ENCODE data around the gene ATG16L1. TPM values are rescaled to one million over a fixed set of nuclear protein-coding genes. Genes with fewer than 3 reads are reported as not detected.

The ATG16L1 gene
- total RNA-seq, 2 donors from 2014 or later = 12.8 to 16.7 TPM

DNA sequence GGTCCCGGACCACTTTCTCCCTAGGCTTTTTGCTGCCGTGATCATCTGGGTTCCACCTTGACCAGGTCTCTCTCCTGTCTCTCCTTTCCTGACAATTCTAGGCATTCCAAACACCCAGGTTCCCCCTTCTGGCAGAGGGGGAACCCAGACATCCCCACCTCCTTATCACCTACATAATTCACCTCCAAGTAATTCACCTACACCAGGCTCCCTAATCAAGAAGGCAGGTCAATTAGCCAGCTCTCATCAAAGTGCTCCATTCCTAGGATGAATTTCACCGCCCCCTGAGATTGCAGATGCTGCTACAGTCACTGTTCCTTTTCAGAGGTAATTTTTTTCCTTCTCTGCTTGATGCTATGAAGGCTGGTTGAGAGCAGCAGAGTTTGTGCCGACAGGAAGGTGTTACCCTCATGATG, 42.3 kb upstream of the ATG16L1 start:
- Histone ChIP-seq H3K27ac (no peak overlapping the region), H3K36me3 (no peaks in the 10 kb centered on the region), H3K4me3 (no peak overlapping the region), H3K9me3 (no peaks in the 10 kb centered on the region), H3K4me1 (peaks cover 0 to 29% of the 10 kb centered on the region in 2 donors), H3K27me3 (no peaks in the 10 kb centered on the region)
- TF ChIP-seq, protein P1, sequence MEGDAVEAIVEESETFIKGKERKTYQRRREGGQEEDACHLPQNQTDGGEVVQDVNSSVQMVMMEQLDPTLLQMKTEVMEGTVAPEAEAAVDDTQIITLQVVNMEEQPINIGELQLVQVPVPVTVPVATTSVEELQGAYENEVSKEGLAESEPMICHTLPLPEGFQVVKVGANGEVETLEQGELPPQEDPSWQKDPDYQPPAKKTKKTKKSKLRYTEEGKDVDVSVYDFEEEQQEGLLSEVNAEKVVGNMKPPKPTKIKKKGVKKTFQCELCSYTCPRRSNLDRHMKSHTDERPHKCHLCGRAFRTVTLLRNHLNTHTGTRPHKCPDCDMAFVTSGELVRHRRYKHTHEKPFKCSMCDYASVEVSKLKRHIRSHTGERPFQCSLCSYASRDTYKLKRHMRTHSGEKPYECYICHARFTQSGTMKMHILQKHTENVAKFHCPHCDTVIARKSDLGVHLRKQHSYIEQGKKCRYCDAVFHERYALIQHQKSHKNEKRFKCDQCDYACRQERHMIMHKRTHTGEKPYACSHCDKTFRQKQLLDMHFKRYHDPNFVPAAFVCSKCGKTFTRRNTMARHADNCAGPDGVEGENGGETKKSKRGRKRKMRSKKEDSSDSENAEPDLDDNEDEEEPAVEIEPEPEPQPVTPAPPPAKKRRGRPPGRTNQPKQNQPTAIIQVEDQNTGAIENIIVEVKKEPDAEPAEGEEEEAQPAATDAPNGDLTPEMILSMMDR (IDR thresholded peaks at IDR 0.05) = no peak
- no peak for DNase-seq (ENCODE audit: low spot score)

DNA sequence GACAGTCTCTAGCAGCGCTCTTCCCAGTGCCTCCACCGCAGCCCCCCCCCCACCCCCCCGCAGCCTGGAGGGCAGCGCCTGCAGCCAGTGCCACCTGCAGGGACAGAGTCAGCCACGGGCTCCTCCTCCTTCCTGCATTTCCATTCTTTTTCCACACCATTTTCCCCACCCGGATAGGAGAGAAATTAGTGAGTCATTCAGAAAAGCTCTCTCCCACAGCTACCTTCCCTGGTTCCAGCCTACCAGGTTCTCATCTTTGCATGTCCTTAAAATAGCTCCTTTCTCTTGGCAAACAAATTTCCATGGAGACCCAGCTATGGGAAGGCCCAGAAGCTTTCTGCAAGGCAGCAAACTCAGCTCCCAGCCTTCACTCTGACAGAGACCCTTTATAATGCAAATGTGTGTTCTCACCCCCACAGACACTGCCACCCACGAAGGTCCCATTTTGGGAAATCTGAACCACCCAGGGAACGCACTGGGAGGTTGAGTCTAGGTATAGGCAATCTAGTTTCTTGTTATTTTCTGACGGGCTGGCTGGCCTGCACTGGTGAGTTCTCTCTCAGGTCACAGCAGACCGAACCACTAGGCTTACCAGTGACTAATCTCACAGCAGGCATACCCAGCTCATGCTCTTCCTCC, 41.8 kb upstream of the ATG16L1 start:
- no peak overlapping the region for H3K4me3 ChIP-seq
- TF ChIP-seq, protein P1 (IDR thresholded peaks at IDR 0.05) = no peak
- H3K27me3 ChIP-seq = no peaks in the 10 kb centered on the region
- H3K36me3 ChIP-seq = no peaks in the 10 kb centered on the region
- H3K4me1 ChIP-seq = peaks cover 0 to 29% of the 10 kb centered on the region in 2 donors
- no peaks in the 10 kb centered on the region for H3K9me3 ChIP-seq
- DNase-seq (ENCODE audit: low spot score) = no peak
- H3K27ac ChIP-seq = no peak overlapping the region

DNA sequence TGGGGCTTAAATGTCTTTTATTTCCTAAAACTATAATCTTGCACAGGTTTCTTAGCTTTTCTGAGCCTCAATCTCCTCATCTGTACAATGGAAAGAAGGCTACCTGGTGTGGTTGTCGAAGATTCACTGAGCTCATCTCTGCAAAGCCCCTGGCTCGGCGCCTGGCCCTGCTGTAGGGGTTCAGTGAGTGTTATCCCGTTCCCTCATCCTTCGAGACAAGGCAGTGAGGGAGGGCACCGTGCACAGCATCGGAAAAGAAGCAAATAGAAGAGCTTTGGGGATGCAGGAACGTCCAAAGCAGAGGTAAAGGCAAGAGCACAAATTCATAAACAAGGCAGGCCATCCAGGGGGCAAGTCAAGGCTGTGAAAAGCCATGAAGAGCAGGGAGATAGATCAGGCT, 41.2 kb upstream of the ATG16L1 start:
- DNase-seq (ENCODE audit: low spot score) = no peak
- H3K4me3 ChIP-seq = no peak overlapping the region
- H3K36me3 ChIP-seq = no peaks in the 10 kb centered on the region
- H3K27ac ChIP-seq = no peak overlapping the region
- no peaks in the 10 kb centered on the region for H3K9me3 ChIP-seq
- no peaks in the 10 kb centered on the region for H3K27me3 ChIP-seq
- H3K4me1 ChIP-seq = peaks cover 0 to 29% of the 10 kb centered on the region in 2 donors
- TF ChIP-seq, protein P1 (IDR thresholded peaks at IDR 0.05) = no peak

DNA sequence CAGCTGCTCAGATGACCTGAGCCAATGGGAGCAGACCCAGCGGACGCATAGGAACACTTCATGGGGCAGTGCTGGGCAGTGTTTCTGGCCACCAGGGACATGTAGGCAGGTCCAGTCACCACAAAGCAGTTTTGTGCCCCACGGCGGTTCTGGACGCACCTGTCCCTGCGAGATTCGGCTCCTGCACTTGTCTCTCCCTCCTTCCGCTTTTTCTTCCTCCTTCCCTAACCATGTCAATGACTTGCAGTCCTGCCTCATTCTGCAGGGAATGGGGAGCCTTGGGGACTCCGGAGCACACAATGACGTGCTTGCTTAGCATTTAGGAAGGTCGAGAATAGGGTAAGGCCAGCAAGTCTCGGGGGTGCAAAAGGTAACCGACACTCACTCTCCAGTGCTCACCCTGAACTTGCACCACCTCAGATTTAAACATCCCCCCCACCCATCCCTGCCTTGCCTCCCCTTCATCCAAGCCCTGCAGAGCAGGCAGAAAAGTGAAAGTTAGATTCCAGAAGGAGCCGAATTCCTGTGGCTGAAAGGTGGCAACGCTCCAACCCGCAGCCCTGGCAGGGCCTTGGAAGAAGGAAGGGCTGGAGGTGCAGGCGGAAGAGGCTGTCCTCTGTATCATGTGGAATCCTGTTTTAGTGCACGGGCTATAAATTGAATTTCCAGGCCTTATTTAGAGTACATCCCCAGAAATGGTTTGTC, 40.5 kb upstream of the ATG16L1 start:
- H3K27ac ChIP-seq = peak overlapping the region in 1 of 2 donors; percentile 6
- TF ChIP-seq, protein P1 (IDR thresholded peaks at IDR 0.05) = no peak
- no peaks in the 10 kb centered on the region for H3K9me3 ChIP-seq
- peaks cover 0 to 29% of the 10 kb centered on the region in 2 donors for H3K4me1 ChIP-seq
- peak overlapping the region in 1 of 2 donors; percentile 24 for H3K4me3 ChIP-seq
- peak; percentile 65 for DNase-seq (ENCODE audit: low spot score)
- no peaks in the 10 kb centered on the region for H3K36me3 ChIP-seq
- no peaks in the 10 kb centered on the region for H3K27me3 ChIP-seq

DNA sequence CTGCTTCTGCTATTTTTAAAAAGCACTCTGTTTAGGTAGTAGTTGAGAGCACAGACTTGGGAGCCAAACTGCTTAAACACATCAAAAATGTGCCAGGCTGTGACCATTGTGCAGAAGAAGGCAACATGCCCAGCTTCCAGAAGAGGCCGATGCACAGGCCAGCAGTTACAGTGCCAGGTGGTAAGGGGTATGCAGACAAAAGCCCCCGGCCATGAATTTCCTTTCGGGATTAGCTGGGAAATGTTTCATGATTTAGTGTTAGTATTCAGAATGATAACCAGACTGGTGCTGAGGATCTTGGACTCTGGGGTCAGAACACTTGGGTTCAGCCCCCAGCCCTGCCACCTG, 40.0 kb upstream of the ATG16L1 start:
- H3K4me3 ChIP-seq = no peak overlapping the region

More for the DNA sequence above, 40.0 kb upstream of the ATG16L1 start:
- Histone ChIP-seq H3K4me1 (peaks cover 0 to 29% of the 10 kb centered on the region in 2 donors), H3K9me3 (no peaks in the 10 kb centered on the region), H3K27ac (peak overlapping the region in 1 of 2 donors; percentile 6), H3K27me3 (no peaks in the 10 kb centered on the region), H3K36me3 (no peaks in the 10 kb centered on the region)
- DNase-seq (ENCODE audit: low spot score) = no peak
- TF ChIP-seq, protein P1 (IDR thresholded peaks at IDR 0.05) = no peak

Data from right atrium auricular region (tissue), 2 donors.